Measurements from ENCODE around the gene GSTM2. TPM values are rescaled to one million over a fixed set of nuclear protein-coding genes. Genes with fewer than 3 reads are reported as not detected.
A peak's percentile ranks its signal among the peaks of the same experiment; 100 is the strongest.

The GSTM2 gene
- total and polyA plus RNA-seq, 7 donors = 35.5 to 175 (median 61.8) TPM

DNA sequence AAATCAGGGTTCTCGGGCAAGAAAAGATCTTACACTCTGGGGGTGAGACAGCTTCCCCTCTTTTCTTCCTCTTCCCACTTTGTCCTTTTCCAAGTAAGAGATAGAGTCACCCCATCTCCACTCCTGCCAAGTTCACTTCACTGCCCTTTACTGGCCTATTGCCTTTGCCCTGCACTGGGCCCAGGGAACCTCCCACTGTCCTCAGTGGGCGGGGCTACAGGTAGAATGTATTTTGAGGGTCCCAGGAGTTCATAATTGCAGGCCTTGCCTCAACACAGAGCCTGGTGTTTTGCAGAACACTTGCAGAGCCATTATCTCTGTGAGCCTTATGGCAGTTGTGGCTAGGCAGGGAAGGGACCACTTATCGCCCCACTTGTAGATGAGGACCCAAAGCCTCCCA is 45.0 kb upstream of the GSTM2 start:
- no peak for ATAC-seq
- TF ChIP-seq CTCF (IDR thresholded peaks at IDR 0.05) = no peak
- Histone ChIP-seq H3K27ac (no peak overlapping the region), H3K4me1 (peaks cover 11% of the 10 kb centered on the region), H3K4me3 (no peak overlapping the region), H3K9me3 (no peaks in the 10 kb centered on the region), H3K36me3 (ENCODE audit: insufficient read depth in 1 of 2, low read depth in 1 of 2) (peaks cover 0 to 14% of the 10 kb centered on the region in 2 donors), H3K27me3 (ENCODE audit: insufficient read depth in 3 of 3, low read length in 2 of 3) (peaks cover 0 to 4% (median 1%) of the 10 kb centered on the region in 3 donors)
- WGBS, 3 donors = 89 to 98% (median 95%) methylated on average over 3 of the region's 3 CpGs
- peak in 1 of 2 donors; percentile 21 for DNase-seq
- intact Hi-C loops (cut with DNase I) = no loop called here

GRCh38 chr1:109623601-109624161 is 44.2 kb upstream of the GSTM2 start:
- 65 to 73% (median 68%) methylated on average over 11 of the region's 11 CpGs for WGBS, 3 donors
- DNase-seq = peak in 1 of 2 donors; percentile 49
- TF ChIP-seq CTCF (IDR thresholded peaks at IDR 0.05) = no peak
- Histone ChIP-seq H3K27me3 (ENCODE audit: insufficient read depth in 3 of 3, low read length in 2 of 3) (peaks cover 0 to 4% (median 1%) of the 10 kb centered on the region in 3 donors), H3K9me3 (no peaks in the 10 kb centered on the region), H3K27ac (no peak overlapping the region), H3K4me1 (peaks cover 11% of the 10 kb centered on the region), H3K36me3 (ENCODE audit: insufficient read depth in 1 of 2, low read depth in 1 of 2) (peaks cover 0 to 21% of the 10 kb centered on the region in 2 donors), H3K4me3 (peak overlapping the region; percentile 18)
- intact Hi-C loops (cut with DNase I) = no loop called here
- ATAC-seq = no peak

GRCh38 chr1:109624201-109625010 is 43.5 kb upstream of the GSTM2 start:
- Histone ChIP-seq H3K9me3 (no peaks in the 10 kb centered on the region), H3K27ac (no peak overlapping the region), H3K4me3 (peak overlapping the region; percentile 18), H3K4me1 (peaks cover 4% of the 10 kb centered on the region), H3K27me3 (ENCODE audit: insufficient read depth in 3 of 3, low read length in 2 of 3) (peaks cover 0 to 2% (median 1%) of the 10 kb centered on the region in 3 donors), H3K36me3 (ENCODE audit: insufficient read depth in 1 of 2, low read depth in 1 of 2) (peaks cover 0 to 27% of the 10 kb centered on the region in 2 donors)
- intact Hi-C loops (cut with DNase I) = no loop called here
- no peak for ATAC-seq
- DNase-seq = peak in 1 of 2 donors; percentile 58
- WGBS, 3 donors = 68 to 78% (median 72%) methylated on average over 14 to 17 of the region's 17 CpGs
- no peak for TF ChIP-seq CTCF (IDR thresholded peaks at IDR 0.05)

- no peak overlapping the region for H3K4me3 ChIP-seq
- H3K9me3 ChIP-seq = no peaks in the 10 kb centered on the region
- DNase-seq (no peak), ATAC-seq (no peak)
- no peaks in the 10 kb centered on the region for H3K4me1 ChIP-seq
- intact Hi-C loops (cut with DNase I) = no loop called here
- no peak for TF ChIP-seq CTCF (IDR thresholded peaks at IDR 0.05)
- WGBS, 3 donors = 69 to 79% (median 76%) methylated on average over 15 to 16 of the region's 16 CpGs
- no peak overlapping the region for H3K27ac ChIP-seq
- H3K27me3 ChIP-seq (ENCODE audit: insufficient read depth in 3 of 3, low read length in 2 of 3) = peaks cover 0 to 1% (median 0%) of the 10 kb centered on the region in 3 donors
- peaks cover 0 to 29% of the 10 kb centered on the region in 2 donors for H3K36me3 ChIP-seq (ENCODE audit: insufficient read depth in 1 of 2, low read depth in 1 of 2)
These were observed 42.7 kb upstream of the GSTM2 start for GRCh38 chr1:109625176-109625575.

All from psoas muscle (tissue), 8 donors.